Panc1 (cell line): ENCODE measurements around the gene DYNC1I1. TPM values are rescaled to one million over a fixed set of nuclear protein-coding genes. Genes with fewer than 3 reads are reported as not detected.

Experiments
- ATAC-seq: fragments of 200-7000 bp; cut with Tn5 transposase; 2 replicates; pipeline ENCODE4 v1.9.1; 2020; ENCODE audit warnings: mild to moderate bottlenecking, moderate library complexity
- BruUV-seq: library from RNA; stranded (reverse); fragments of 400-500 nt; replicated peaks from 2 replicates; lab custom pipeline; 2021; lab: Mats Ljungman, UMichigan
- CTCF ChIA-PET: fragments of 300-600 bp; sonication (Branson Sonifier 250); formaldehyde crosslinking; loops from one replicate; lab custom pipeline; 2022; ENCODE audit warnings: antibody characterized with exemption; lab: Charles Lee
- POLR2A ChIA-PET: fragments of 300-600 bp; sonication (Branson Sonifier 250); formaldehyde crosslinking; loops from one replicate; lab custom pipeline; 2022; ENCODE audit warnings: antibody characterized with exemption; lab: Charles Lee
- DNase-seq: peaks from one replicate; pipeline ENCODE4 v3.0.0-alpha.2; 2010; ENCODE audit warnings: low read depth, low spot score
- H3K27ac ChIP-seq: 2 replicates; pipeline ENCODE4 v1.5.1; 2011; ENCODE audit warnings: mild to moderate bottlenecking, low read length, inconsistent platforms
- H3K27me3 ChIP-seq: fragments of 200-500 bp; sonication (Bioruptor generic); 2 replicates; pipeline ENCODE4 v1.6.0; 2014; ENCODE audit warnings: low read length, inconsistent platforms; ENCODE audit not compliant: control insufficient read depth, insufficient read depth
- H3K36me3 ChIP-seq: fragments of 200-500 bp; sonication (Bioruptor generic); 2 replicates; pipeline ENCODE4 v1.5.1; 2014; ENCODE audit warnings: inconsistent platforms, mild to moderate bottlenecking, low read length, moderate library complexity; ENCODE audit not compliant: control insufficient read depth, insufficient read depth
- H3K4me1 ChIP-seq: 2 replicates; pipeline ENCODE4 v1.5.1; 2011; ENCODE audit warnings: inconsistent platforms, mild to moderate bottlenecking, low read length, moderate library complexity; ENCODE audit not compliant: control insufficient read depth, insufficient read depth
- H3K4me3 ChIP-seq, 2 experiments: 2 replicates each; pipeline ENCODE4 v1.5.1; 2011 to 2012; ENCODE audit warnings: low read depth in 2 of 2, low read length in 2 of 2, mild to moderate bottlenecking in 2 of 2, inconsistent platforms in 1 of 2, moderate library complexity in 1 of 2
- H3K9me3 ChIP-seq: fragments of 200-500 bp; sonication (Bioruptor generic); 2 replicates; pipeline ENCODE4 v1.5.1; 2014; ENCODE audit warnings: low read depth, mild to moderate bottlenecking, inconsistent platforms, low read length, moderate library complexity; ENCODE audit not compliant: control insufficient read depth, insufficient read depth
- CTCF ChIP-seq: fragments of 450-650 bp; IDR thresholded peaks from 2 replicates; pipeline ENCODE4 v1.5.1; 2017; ENCODE audit warnings: mild to moderate bottlenecking
- POLR2AphosphoS5 ChIP-seq: IDR thresholded peaks from 2 replicates; pipeline ENCODE4 v1.6.1; 2012; ENCODE audit warnings: mild to moderate bottlenecking, low read depth, low read length, moderate library complexity
- REST ChIP-seq, 2 experiments: IDR thresholded peaks; 2 replicates each; pipeline ENCODE4 v1.6.1; 2011 to 2012; ENCODE audit warnings: low read depth in 2 of 2, control low read depth in 1 of 2, low read length in 1 of 2, mild to moderate bottlenecking in 1 of 2, moderate library complexity in 1 of 2; ENCODE audit not compliant: insufficient read depth in 1 of 2
- SIN3A ChIP-seq: IDR thresholded peaks from 2 replicates; pipeline ENCODE4 v1.6.1; 2012; ENCODE audit warnings: low read depth, mild to moderate bottlenecking, low read length, moderate library complexity, borderline replicate concordance; ENCODE audit not compliant: insufficient read depth
- TCF7L2 ChIP-seq: IDR thresholded peaks from 2 replicates; pipeline ENCODE4 v1.6.1; 2011; ENCODE audit warnings: mild to moderate bottlenecking, low read depth, low read length, inconsistent platforms
- in situ Hi-C: cut with HindIII; loops from 2 replicates; pipeline ENCODE4 v1.10.0; 2016; ENCODE audit warnings: low sequenced_read_pairs, low pct_unique_long_range_greater_than_20kb
- intact Hi-C: fragments of 100-400 bp; cut with micrococcal nuclease; formaldehyde crosslinking; loops from one replicate; pipeline ENCODE4 v1.10.0; 2022; ENCODE audit not compliant: unreplicated experiment
- total RNA-seq: library from RNA; stranded (reverse); gene quantifications from one replicate; pipeline ENCODE4 v1.2.1, GENCODE V29; 2021; ENCODE audit not compliant: unreplicated experiment

DYNC1I1 gene
- total RNA-seq, 1 experiment from 2014 or later: 0.13 TPM

- peak overlapping the region; percentile 47 to 65 for H3K4me3 ChIP-seq
- ChIA-PET POLR2A (no interaction called here), CTCF (interaction anchor here (0.6 kb wide), 3 partner anchors 50 to 312 kb away, joined by 3 to 4 read pairs (median 3); no protein-coding TSS in a partner anchor)
- no peak overlapping the region for H3K27ac ChIP-seq
- TF ChIP-seq POLR2AphosphoS5 (no peak), SIN3A (no peak), CTCF (no peak), TCF7L2 (no peak)
- no TSS peak for BruUV-seq
- no peaks in the 10 kb centered on the region for H3K4me1 ChIP-seq
- no peaks in the 10 kb centered on the region for H3K9me3 ChIP-seq
- in situ Hi-C loops: no loop called here
- ATAC-seq: peak; percentile 36
- peaks cover 7% of the 10 kb centered on the region; the same call in 1 of the 2 replicates for H3K27me3 ChIP-seq
- H3K36me3 ChIP-seq: no peaks in the 10 kb centered on the region
- intact Hi-C loops: loop anchor here (10.0 kb wide), 2 partner anchors 162 to 338 kb away; no protein-coding TSS in a partner anchor
- DNase-seq: no peak
Measured at GRCh38 chr7:96076350-96076707, 304.0 kb downstream of the DYNC1I1 start.

GRCh38 chr7:96080027-96080426, 307.7 kb downstream of the DYNC1I1 start:
- in situ Hi-C loops: no loop called here

More at GRCh38 chr7:96080027-96080426, 307.7 kb downstream of the DYNC1I1 start:
- Histone ChIP-seq H3K4me1 (no peaks in the 10 kb centered on the region), H3K9me3 (no peaks in the 10 kb centered on the region), H3K4me3 (no peak overlapping the region), H3K27ac (no peak overlapping the region), H3K27me3 (no peaks in the 10 kb centered on the region), H3K36me3 (no peaks in the 10 kb centered on the region)
- ChIA-PET POLR2A (no interaction called here), CTCF (no interaction called here)
- intact Hi-C loops: no loop called here
- no peak for DNase-seq
- no TSS peak for BruUV-seq
- no peak for TF ChIP-seq TCF7L2
- no peak for TF ChIP-seq CTCF
- TF ChIP-seq REST (IDR thresholded peaks at IDR 0.05; ENCODE audit: insufficient read depth in 1 of 2, low read depth in 2 of 2, low read length in 1 of 2): no peak
- TF ChIP-seq SIN3A: no peak
- no peak for TF ChIP-seq POLR2AphosphoS5
- ATAC-seq: no peak
